K562 (cell line): ENCODE data around the gene CNN3. TPM values are rescaled to one million over a fixed set of nuclear protein-coding genes. Genes with fewer than 3 reads are reported as not detected.

ENCODE experiments used
- ATAC-seq: fragments of 200-7000 bp; cut with Tn5 transposase; 3 replicates; pipeline ENCODE4 v1.9.1; 2020; ENCODE audit warnings: moderate library complexity
- BruUV-seq: library from RNA; stranded (reverse); fragments of 400-500 nt; replicated peaks from 2 replicates; lab custom pipeline; 2021; lab: Mats Ljungman, UMichigan
- CTCF ChIA-PET: fragments of 300-600 bp; formaldehyde crosslinking; extraction: SDS; loops from one replicate; lab custom pipeline; 2021; ENCODE audit warnings: low intra/inter-chr PET ratio; lab: Yijun Ruan, JAX
- POLR2A ChIA-PET: fragments of 300-600, 350-650 bp; sonication (Branson Sonifier 250); formaldehyde crosslinking; extraction: SDS; loops from one replicate; lab custom pipeline; 2021; ENCODE audit warnings: antibody characterized with exemption, inconsistent platforms; lab: Yijun Ruan, JAX
- DNase-seq, 4 experiments: peaks; one replicate each; pipeline versions ENCODE4 v3.0.0 to v3.0.0-alpha.2; 2011 to 2018; ENCODE audit warnings: low spot score in 3 of 4, mixed read lengths in 3 of 4; ENCODE audit errors: extremely low read depth in 1 of 4
- FAIRE-seq: peaks from 2 replicates; lab custom pipeline; 2011; peaks lifted over from hg19 to GRCh38; lab: Jason Lieb, UNC
- H2AFZ ChIP-seq: 2 replicates; pipeline ENCODE4 v1.6.0; 2011; ENCODE audit warnings: low read depth, low read length, control low read depth, inconsistent platforms
- H3K27ac ChIP-seq: fragments of 200-600 bp; 3 replicates; pipeline ENCODE4 v1.8.0; 2011; ENCODE audit warnings: low read depth, mild to moderate bottlenecking, control low read depth, inconsistent platforms, low read length, moderate library complexity, mixed read lengths; ENCODE audit errors: extremely low read depth
- H3K27me3 ChIP-seq, 2 experiments: fragments of 300-600 bp in 1 of 2; 2 replicates in 1 of 2; 3 replicates in 1 of 2; pipeline versions ENCODE4 v1.6.0 to v1.8.0; 2011; ENCODE audit warnings: inconsistent platforms in 2 of 2, low read length in 2 of 2, mild to moderate bottlenecking in 1 of 2, mixed read lengths in 1 of 2, moderate library complexity in 1 of 2; ENCODE audit not compliant: control insufficient read depth in 2 of 2, insufficient read depth in 2 of 2
- H3K36me3 ChIP-seq: fragments of 300-600 bp; 3 replicates; pipeline ENCODE4 v1.8.0; 2011; ENCODE audit warnings: mild to moderate bottlenecking, low read length, inconsistent platforms; ENCODE audit not compliant: control insufficient read depth, insufficient read depth
- H3K4me1 ChIP-seq, 2 experiments: fragments of 200-600 bp in 1 of 2; replicated peaks in 1 of 2; 2 replicates in 1 of 2; 3 replicates in 1 of 2; pipeline versions ENCODE4 v1.5.1 to v1.8.0; 2011; ENCODE audit warnings: inconsistent platforms in 2 of 2, low read length in 2 of 2, mild to moderate bottlenecking in 1 of 2, mixed read lengths in 1 of 2, moderate library complexity in 1 of 2; ENCODE audit not compliant: control insufficient read depth in 2 of 2, insufficient read depth in 2 of 2
- H3K4me2 ChIP-seq: 2 replicates; pipeline ENCODE4 v1.6.1; 2011; ENCODE audit warnings: low read length, control low read depth, inconsistent platforms, mixed read lengths; ENCODE audit not compliant: insufficient read depth
- H3K4me3 ChIP-seq: fragments of 200-600 bp; sonication (generic), shearing (Covaris generic); 2 replicates; pipeline ENCODE4 v1.5.1; 2016; ENCODE audit warnings: control low read depth, inconsistent platforms
- H3K79me2 ChIP-seq: fragments of 200-600 bp; 3 replicates; pipeline ENCODE4 v1.8.0; 2011; ENCODE audit warnings: low read length, inconsistent platforms; ENCODE audit not compliant: control insufficient read depth, insufficient read depth
- H3K9ac ChIP-seq, 2 experiments: 2 replicates each; pipeline versions ENCODE4 v1.6.0 to v1.6.1; 2011; ENCODE audit warnings: low read depth in 2 of 2, low read length in 2 of 2, control low read depth in 1 of 2, inconsistent platforms in 1 of 2, mild to moderate bottlenecking in 1 of 2, mixed read lengths in 1 of 2; ENCODE audit not compliant: insufficient read depth in 1 of 2
- H3K9me1 ChIP-seq: one replicate; pipeline ENCODE4 v1.6.0; 2011; ENCODE audit warnings: inconsistent platforms, mild to moderate bottlenecking, low read length, moderate library complexity; ENCODE audit not compliant: control insufficient read depth, insufficient read depth
- H3K9me3 ChIP-seq: replicated peaks from 2 replicates; pipeline ENCODE4 v1.5.1; 2011; ENCODE audit warnings: low read depth, low read length, inconsistent platforms; ENCODE audit not compliant: control insufficient read depth, insufficient read depth
- H4K20me1 ChIP-seq: replicated peaks from 2 replicates; pipeline ENCODE4 v1.6.1; 2011; ENCODE audit warnings: low read length, inconsistent platforms, mixed read lengths; ENCODE audit not compliant: control insufficient read depth, insufficient read depth
- CAMTA2 ChIP-seq: fragments of 250-450 bp; sonication (Bioruptor Pico); conservative IDR thresholded peaks from 2 replicates; pipeline ENCODE4 v1.5.1; 2022
- HCFC1 ChIP-seq: IDR thresholded peaks from 2 replicates; pipeline ENCODE4 v1.6.1; 2012; ENCODE audit warnings: low read depth, low read length, improper control_type of control experiment
- HDAC6 ChIP-seq: IDR thresholded peaks from 2 replicates; pipeline ENCODE4 v1.6.1; 2012; ENCODE audit warnings: low read depth, mild to moderate bottlenecking, control low read depth, inconsistent platforms, low read length, moderate library complexity
- HMG20B ChIP-seq: fragments of 250-450 bp; sonication (Bioruptor Pico); IDR thresholded peaks from 2 replicates; pipeline ENCODE4 v1.5.0; 2021; ENCODE audit warnings: mild to moderate bottlenecking
- KDM4B ChIP-seq, 2 experiments: fragments of 450-650 bp in 1 of 2; sonication (generic) in 1 of 2; IDR thresholded peaks; 2 replicates each; pipeline ENCODE4 v1.6.1; 2016 to 2017; ENCODE audit warnings: borderline replicate concordance in 2 of 2, antibody characterized with exemption in 1 of 2, low read depth in 1 of 2, mild to moderate bottlenecking in 1 of 2
- KLF13 ChIP-seq: fragments of 450-650 bp; IDR thresholded peaks from 2 replicates; pipeline ENCODE4 v1.6.1; 2016; ENCODE audit warnings: missing genetic modification characterization, low read depth, mild to moderate bottlenecking, missing compliant biosample characterization, moderate library complexity, borderline replicate concordance
- STAT6 ChIP-seq: sonication (generic); formaldehyde crosslinking; IDR thresholded peaks from 2 replicates; pipeline ENCODE4 v1.8.1; 2023; ENCODE audit warnings: mild to moderate bottlenecking, missing genetic modification reagents
- WGBS: fragments of 100-300 bp; shearing (Covaris generic); methylation state at CpG from one replicate; pipeline ENCODE4 v1.1.6; 2016; ENCODE audit warnings: low coverage, mixed read lengths; ENCODE audit not compliant: insufficient coverage; ENCODE audit errors: missing lambda C conversion rate; 5-methylcytosine and 5-hydroxymethylcytosine counted together
- in situ Hi-C: fragments of 300-500 bp; cut with MboI; formaldehyde crosslinking; loops from 4 replicates; pipeline ENCODE4 v1.15.0; 2018; ENCODE audit warnings: inconsistent platforms, mixed read lengths
- intact Hi-C: fragments of 100-400 bp; cut with micrococcal nuclease; formaldehyde crosslinking; loops from 2 replicates; pipeline ENCODE4 v1.14.2; 2022
- polyA plus RNA-seq, 8 experiments: library from polyadenylated mRNA; depleted of rRNA in 4 of 8; stranded (reverse) in 5 of 8; unstranded in 3 of 8; fragments of >200 nt; fragmentation: Nextera tagmentation in 2 of 8; fragmentation: Illumina TruSeq in 1 of 8; extraction: Ambion mirVana in 2 of 8; extraction: Trizol in 1 of 8; gene quantifications; 2 replicates each; pipeline versions ENCODE4 v1.2.1 to v1.2.3, GENCODE V29; 2011 to 2014; ENCODE audit warnings: inconsistent platforms in 1 of 8, missing spikeins in 1 of 8
- total RNA-seq, 7 experiments: library from RNA; depleted of rRNA in 6 of 7; stranded (reverse); fragments of >200 nt in 6 of 7; fragmentation: Illumina TruSeq in 2 of 7; extraction: Trizol in 2 of 7; gene quantifications; 2 replicates each; pipeline versions ENCODE4 v1.2.1 to v1.2.3, GENCODE V29; 2011 to 2021; ENCODE audit warnings: low replicate concordance in 1 of 7
- TF ChIP-seq, protein P1 (sequence below): sonication (generic); formaldehyde crosslinking; IDR thresholded peaks from 2 replicates; pipeline ENCODE4 v1.8.1; 2023; ENCODE audit warnings: mild to moderate bottlenecking, missing genetic modification reagents
- TF ChIP-seq, protein P2 (sequence below): fragments of 200-800 bp; sonication (Bioruptor generic); IDR thresholded peaks from 2 replicates; pipeline ENCODE4 v1.6.1; 2017; ENCODE audit warnings: missing genetic modification characterization, missing compliant biosample characterization
- TF ChIP-seq, protein P3 (sequence below): fragments of 250-450 bp; sonication (Bioruptor Pico); IDR thresholded peaks from 2 replicates; pipeline ENCODE4 v1.5.0; 2021

CNN3 gene
- total and polyA plus RNA-seq, 9 of the 15 experiments (the other 6 are each of a cell fraction or from before 2014, with no cell fraction given), result 0.06 to 0.62 (median 0.18) TPM; not detected in 4

DNA sequence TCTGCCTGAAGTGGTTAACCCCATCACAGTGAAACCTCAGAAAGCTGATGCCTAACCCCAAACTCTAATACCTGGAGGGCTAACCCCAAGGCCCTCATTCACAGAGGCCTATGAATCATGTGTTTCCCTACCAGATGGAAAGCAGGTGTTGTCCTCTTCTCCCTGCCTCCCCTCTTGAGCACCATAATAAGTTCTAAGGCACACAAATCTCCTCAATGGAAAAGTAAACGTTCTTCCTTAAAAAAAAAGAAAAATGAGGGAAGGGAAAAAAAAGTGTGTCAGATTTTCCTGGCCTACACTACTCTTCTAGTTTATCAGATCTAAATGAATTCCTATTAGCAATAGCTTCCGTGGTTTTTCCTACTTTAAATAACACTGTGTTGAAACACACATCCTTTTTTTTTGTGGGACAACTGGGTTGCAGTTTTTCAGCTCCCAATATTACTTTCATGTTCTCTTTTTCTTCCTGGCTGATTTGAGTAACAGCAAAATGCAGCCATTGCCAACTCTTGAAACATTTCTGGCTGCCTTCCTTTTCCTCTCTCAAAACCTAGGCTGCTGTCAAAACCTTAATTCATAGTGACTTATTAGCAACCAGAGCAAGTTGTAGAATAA, 63.5 kb downstream of the CNN3 start (continued):
- TF ChIP-seq, protein P1, sequence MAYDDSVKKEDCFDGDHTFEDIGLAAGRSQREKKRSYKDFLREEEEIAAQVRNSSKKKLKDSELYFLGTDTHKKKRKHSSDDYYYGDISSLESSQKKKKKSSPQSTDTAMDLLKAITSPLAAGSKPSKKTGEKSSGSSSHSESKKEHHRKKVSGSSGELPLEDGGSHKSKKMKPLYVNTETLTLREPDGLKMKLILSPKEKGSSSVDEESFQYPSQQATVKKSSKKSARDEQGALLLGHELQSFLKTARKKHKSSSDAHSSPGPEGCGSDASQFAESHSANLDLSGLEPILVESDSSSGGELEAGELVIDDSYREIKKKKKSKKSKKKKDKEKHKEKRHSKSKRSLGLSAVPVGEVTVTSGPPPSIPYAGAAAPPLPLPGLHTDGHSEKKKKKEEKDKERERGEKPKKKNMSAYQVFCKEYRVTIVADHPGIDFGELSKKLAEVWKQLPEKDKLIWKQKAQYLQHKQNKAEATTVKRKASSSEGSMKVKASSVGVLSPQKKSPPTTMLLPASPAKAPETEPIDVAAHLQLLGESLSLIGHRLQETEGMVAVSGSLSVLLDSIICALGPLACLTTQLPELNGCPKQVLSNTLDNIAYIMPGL (CRISPR knock-in tag), result no peak
- TF ChIP-seq, all 486 proteins: peak for 0

DNA sequence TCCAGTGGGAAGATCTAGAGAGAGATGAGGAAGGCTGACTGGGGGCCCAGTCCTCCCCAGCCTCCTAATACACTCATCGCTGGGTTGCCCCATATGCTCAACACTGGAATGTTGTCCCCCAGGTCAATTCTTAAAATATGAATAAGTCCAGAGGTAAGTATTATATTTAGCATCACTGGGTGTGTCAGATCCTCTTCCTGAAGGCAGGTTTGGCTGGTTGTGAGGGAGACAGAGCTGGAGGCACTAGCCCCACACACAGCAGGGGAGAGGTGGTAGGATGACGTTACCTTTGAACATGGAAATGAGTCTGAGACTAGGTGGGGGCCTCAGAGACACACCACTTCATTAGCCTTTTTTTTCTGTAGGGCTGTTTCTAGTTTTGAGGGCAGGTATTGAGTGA, 64.2 kb downstream of the CNN3 start:
- H3K27ac ChIP-seq, result no peak overlapping the region
- H3K4me2 ChIP-seq, result no peak overlapping the region
- no peak overlapping the region for H3K9ac ChIP-seq
- TF ChIP-seq CAMTA2 (CRISPR knock-in tag) (no peak), HDAC6 (no peak), KLF13 (tag) (no peak), HCFC1 (no peak), KDM4B (IDR thresholded peaks at IDR 0.05; ENCODE audit: borderline replicate concordance in 2 of 2, low read depth in 1 of 2) (no peak), HMG20B (CRISPR knock-in tag) (no peak), STAT6 (CRISPR knock-in tag) (no peak)
- TF ChIP-seq, protein P2, sequence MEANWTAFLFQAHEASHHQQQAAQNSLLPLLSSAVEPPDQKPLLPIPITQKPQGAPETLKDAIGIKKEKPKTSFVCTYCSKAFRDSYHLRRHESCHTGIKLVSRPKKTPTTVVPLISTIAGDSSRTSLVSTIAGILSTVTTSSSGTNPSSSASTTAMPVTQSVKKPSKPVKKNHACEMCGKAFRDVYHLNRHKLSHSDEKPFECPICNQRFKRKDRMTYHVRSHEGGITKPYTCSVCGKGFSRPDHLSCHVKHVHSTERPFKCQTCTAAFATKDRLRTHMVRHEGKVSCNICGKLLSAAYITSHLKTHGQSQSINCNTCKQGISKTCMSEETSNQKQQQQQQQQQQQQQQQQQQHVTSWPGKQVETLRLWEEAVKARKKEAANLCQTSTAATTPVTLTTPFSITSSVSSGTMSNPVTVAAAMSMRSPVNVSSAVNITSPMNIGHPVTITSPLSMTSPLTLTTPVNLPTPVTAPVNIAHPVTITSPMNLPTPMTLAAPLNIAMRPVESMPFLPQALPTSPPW (CRISPR knock-in tag), result no peak
- TF ChIP-seq, protein P3, sequence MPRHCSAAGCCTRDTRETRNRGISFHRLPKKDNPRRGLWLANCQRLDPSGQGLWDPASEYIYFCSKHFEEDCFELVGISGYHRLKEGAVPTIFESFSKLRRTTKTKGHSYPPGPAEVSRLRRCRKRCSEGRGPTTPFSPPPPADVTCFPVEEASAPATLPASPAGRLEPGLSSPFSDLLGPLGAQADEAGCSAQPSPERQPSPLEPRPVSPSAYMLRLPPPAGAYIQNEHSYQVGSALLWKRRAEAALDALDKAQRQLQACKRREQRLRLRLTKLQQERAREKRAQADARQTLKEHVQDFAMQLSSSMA, result no peak

More for the DNA sequence above, 64.2 kb downstream of the CNN3 start:
- peaks cover 12% of the 10 kb centered on the region in 2 experiments for H3K27me3 ChIP-seq
- ChIA-PET CTCF (no interaction called here), POLR2A (interaction anchor here (0.6 to 0.8 kb wide), 2 partner anchors 8 to 49 kb away, joined by 3 to 5 read pairs; no protein-coding TSS in a partner anchor)
- no peak for DNase-seq
- in situ Hi-C loops, result no loop called here
- WGBS, result 0% methylated on average over 2 of the region's 2 CpGs
- no TSS peak for BruUV-seq
- no peak overlapping the region for H2AFZ ChIP-seq
- H3K79me2 ChIP-seq, result no peaks in the 10 kb centered on the region
- no peaks in the 10 kb centered on the region for H3K9me3 ChIP-seq
- H4K20me1 ChIP-seq, result no peaks in the 10 kb centered on the region
- no peaks in the 10 kb centered on the region for H3K9me1 ChIP-seq
- no peak overlapping the region for H3K4me3 ChIP-seq
- intact Hi-C loops, result no loop called here
- no peak for FAIRE-seq
- H3K36me3 ChIP-seq, result no peaks in the 10 kb centered on the region
- ATAC-seq, result no peak
- H3K4me1 ChIP-seq, result no peaks in the 10 kb centered on the region
